GM12864 (cell line): ENCODE results near the gene HVCN1.

Source experiments
- DNase-seq: peaks from one replicate; pipeline ENCODE4 v3.0.0-alpha.2; 2011; ENCODE audit warnings: low read depth
- H3K4me3 ChIP-seq: 2 replicates; pipeline ENCODE4 v1.5.1; 2011; ENCODE audit warnings: mild to moderate bottlenecking, low read depth, low read length, control low read depth
- CTCF ChIP-seq: IDR thresholded peaks from 2 replicates; pipeline ENCODE4 v1.5.1; 2011; ENCODE audit warnings: low read depth, mild to moderate bottlenecking, moderate library complexity, low read length, control low read depth, inconsistent platforms; ENCODE audit errors: missing control alignments

HVCN1 gene

DNA sequence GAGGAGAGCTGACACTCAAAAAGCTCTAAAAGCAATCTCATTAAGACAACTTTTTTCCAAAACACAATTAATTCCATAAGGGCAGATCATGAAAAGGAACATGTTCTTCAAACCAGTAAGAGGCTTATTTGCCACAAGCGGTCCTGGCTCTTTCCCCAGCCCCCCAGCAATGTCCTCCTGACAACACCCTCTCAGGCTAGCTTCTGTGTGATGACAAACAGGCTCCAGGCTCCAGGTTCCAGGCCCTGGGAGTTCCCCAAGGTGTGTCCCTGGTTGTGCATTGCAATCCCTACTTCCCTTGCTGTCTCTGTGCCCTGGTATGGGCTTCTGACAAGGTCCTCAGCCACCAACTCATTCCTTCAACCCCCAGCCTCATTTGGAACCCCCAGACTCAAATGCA is 8.9 kb downstream of the HVCN1 start:
- no peak for TF ChIP-seq CTCF
- no peak overlapping the region for H3K4me3 ChIP-seq
- no peak for DNase-seq

GRCh38 chr12:110679201-110679600 is 9.7 kb downstream of the HVCN1 start:
- TF ChIP-seq CTCF = no peak
- H3K4me3 ChIP-seq = no peak overlapping the region
- no peak for DNase-seq

- no peak overlapping the region for H3K4me3 ChIP-seq
- no peak for TF ChIP-seq CTCF
- no peak for DNase-seq
Observed at GRCh38 chr12:110677982-110678381, 10.9 kb downstream of the HVCN1 start.

- no peak overlapping the region; the same call in 1 of the 2 replicates for H3K4me3 ChIP-seq
- no peak for DNase-seq
- no peak for TF ChIP-seq CTCF
Observed at GRCh38 chr12:110677206-110677911, 11.6 kb downstream of the HVCN1 start.

DNA sequence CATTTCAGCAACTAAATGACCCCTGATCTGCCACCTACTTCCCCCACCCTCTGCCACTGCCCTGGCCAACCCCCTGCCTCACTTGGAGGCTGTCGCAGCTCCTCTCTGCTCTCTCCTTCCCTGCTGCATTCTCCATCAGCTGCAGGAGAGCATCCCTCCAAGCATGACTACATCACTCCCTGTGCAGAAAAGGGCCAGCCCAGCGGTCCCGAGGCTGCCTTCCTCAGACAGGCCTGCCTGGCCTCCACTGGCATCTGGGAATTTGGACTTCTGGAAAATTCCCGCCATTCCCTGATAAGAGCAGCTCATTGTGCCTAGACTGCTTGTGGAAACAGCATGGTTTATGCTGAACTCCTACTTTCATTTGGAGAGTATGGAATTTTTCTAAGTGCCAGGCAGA is 12.7 kb downstream of the HVCN1 start:
- DNase-seq = no peak
- H3K4me3 ChIP-seq = no peak overlapping the region
- no peak for TF ChIP-seq CTCF

DNA sequence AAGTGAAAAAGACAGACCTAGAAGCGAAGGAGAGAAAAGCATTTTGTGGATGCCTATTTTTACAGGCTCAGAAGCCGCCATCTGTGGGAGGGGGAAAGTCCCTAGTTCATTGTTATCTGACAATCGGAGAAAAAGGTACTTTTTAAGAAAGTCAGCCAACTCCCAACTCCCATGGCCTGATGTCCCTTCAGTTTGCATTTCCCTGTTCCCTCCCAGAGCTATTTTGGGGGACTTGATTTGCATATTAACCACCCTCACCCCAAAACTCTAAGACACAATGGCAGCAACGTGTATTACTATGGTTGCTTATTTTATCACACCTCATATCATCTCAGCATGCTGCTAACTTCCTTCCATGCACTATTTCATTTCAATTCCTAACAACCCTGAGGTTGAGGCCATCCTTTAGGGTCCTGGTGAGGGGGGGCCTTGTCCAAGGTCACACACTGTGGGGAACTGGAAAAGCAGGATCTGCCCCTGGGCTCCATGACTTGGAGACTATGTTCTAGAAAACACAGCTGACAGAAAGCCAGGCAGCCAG is 18.7 kb downstream of the HVCN1 start:
- H3K4me3 ChIP-seq = no peak overlapping the region; the same call in 1 of the 2 replicates
- no peak for TF ChIP-seq CTCF

GRCh38 chr12:110669193-110669502 is 19.8 kb downstream of the HVCN1 start:
- no peak for TF ChIP-seq CTCF
- DNase-seq = no peak
- peak overlapping the region; percentile 56 for H3K4me3 ChIP-seq

More for the DNA sequence above, 18.7 kb downstream of the HVCN1 start:
- DNase-seq = peak; percentile 91
